K562 (cell line): ENCODE data around the gene NEURL2. TPM values are rescaled to one million over a fixed set of nuclear protein-coding genes. Genes with fewer than 3 reads are reported as not detected.

Source experiments
- ATAC-seq: fragments of 200-7000 bp; cut with Tn5 transposase; 3 replicates; pipeline ENCODE4 v1.9.1; 2020; ENCODE audit warnings: moderate library complexity
- BruUV-seq: library from RNA; stranded (reverse); fragments of 400-500 nt; replicated peaks from 2 replicates; lab custom pipeline; 2021; lab: Mats Ljungman, UMichigan
- CTCF ChIA-PET: fragments of 300-600 bp; formaldehyde crosslinking; extraction: SDS; loops from one replicate; lab custom pipeline; 2021; ENCODE audit warnings: low intra/inter-chr PET ratio; lab: Yijun Ruan, JAX
- POLR2A ChIA-PET: fragments of 300-600, 350-650 bp; sonication (Branson Sonifier 250); formaldehyde crosslinking; extraction: SDS; loops from one replicate; lab custom pipeline; 2021; ENCODE audit warnings: antibody characterized with exemption, inconsistent platforms; lab: Yijun Ruan, JAX
- DNase-seq, 4 experiments: peaks; one replicate each; pipeline versions ENCODE4 v3.0.0 to v3.0.0-alpha.2; 2011 to 2018; ENCODE audit warnings: low spot score in 3 of 4, mixed read lengths in 3 of 4; ENCODE audit errors: extremely low read depth in 1 of 4
- FAIRE-seq: peaks from 2 replicates; lab custom pipeline; 2011; peaks lifted over from hg19 to GRCh38; lab: Jason Lieb, UNC
- H2AFZ ChIP-seq: 2 replicates; pipeline ENCODE4 v1.6.0; 2011; ENCODE audit warnings: low read depth, low read length, control low read depth, inconsistent platforms
- H3K27ac ChIP-seq: fragments of 200-600 bp; 3 replicates; pipeline ENCODE4 v1.8.0; 2011; ENCODE audit warnings: low read depth, mild to moderate bottlenecking, control low read depth, inconsistent platforms, low read length, moderate library complexity, mixed read lengths; ENCODE audit errors: extremely low read depth
- H3K27me3 ChIP-seq, 2 experiments: fragments of 300-600 bp in 1 of 2; 2 replicates in 1 of 2; 3 replicates in 1 of 2; pipeline versions ENCODE4 v1.6.0 to v1.8.0; 2011; ENCODE audit warnings: inconsistent platforms in 2 of 2, low read length in 2 of 2, mild to moderate bottlenecking in 1 of 2, mixed read lengths in 1 of 2, moderate library complexity in 1 of 2; ENCODE audit not compliant: control insufficient read depth in 2 of 2, insufficient read depth in 2 of 2
- H3K36me3 ChIP-seq: fragments of 300-600 bp; 3 replicates; pipeline ENCODE4 v1.8.0; 2011; ENCODE audit warnings: mild to moderate bottlenecking, low read length, inconsistent platforms; ENCODE audit not compliant: control insufficient read depth, insufficient read depth
- H3K4me1 ChIP-seq, 2 experiments: fragments of 200-600 bp in 1 of 2; replicated peaks in 1 of 2; 2 replicates in 1 of 2; 3 replicates in 1 of 2; pipeline versions ENCODE4 v1.5.1 to v1.8.0; 2011; ENCODE audit warnings: inconsistent platforms in 2 of 2, low read length in 2 of 2, mild to moderate bottlenecking in 1 of 2, mixed read lengths in 1 of 2, moderate library complexity in 1 of 2; ENCODE audit not compliant: control insufficient read depth in 2 of 2, insufficient read depth in 2 of 2
- H3K4me2 ChIP-seq: 2 replicates; pipeline ENCODE4 v1.6.1; 2011; ENCODE audit warnings: low read length, control low read depth, inconsistent platforms, mixed read lengths; ENCODE audit not compliant: insufficient read depth
- H3K4me3 ChIP-seq: fragments of 200-600 bp; sonication (generic), shearing (Covaris generic); 2 replicates; pipeline ENCODE4 v1.5.1; 2016; ENCODE audit warnings: control low read depth, inconsistent platforms
- H3K79me2 ChIP-seq: fragments of 200-600 bp; 3 replicates; pipeline ENCODE4 v1.8.0; 2011; ENCODE audit warnings: low read length, inconsistent platforms; ENCODE audit not compliant: control insufficient read depth, insufficient read depth
- H3K9ac ChIP-seq, 2 experiments: 2 replicates each; pipeline versions ENCODE4 v1.6.0 to v1.6.1; 2011; ENCODE audit warnings: low read depth in 2 of 2, low read length in 2 of 2, control low read depth in 1 of 2, inconsistent platforms in 1 of 2, mild to moderate bottlenecking in 1 of 2, mixed read lengths in 1 of 2; ENCODE audit not compliant: insufficient read depth in 1 of 2
- H3K9me1 ChIP-seq: one replicate; pipeline ENCODE4 v1.6.0; 2011; ENCODE audit warnings: inconsistent platforms, mild to moderate bottlenecking, low read length, moderate library complexity; ENCODE audit not compliant: control insufficient read depth, insufficient read depth
- H3K9me3 ChIP-seq: replicated peaks from 2 replicates; pipeline ENCODE4 v1.5.1; 2011; ENCODE audit warnings: low read depth, low read length, inconsistent platforms; ENCODE audit not compliant: control insufficient read depth, insufficient read depth
- H4K20me1 ChIP-seq: replicated peaks from 2 replicates; pipeline ENCODE4 v1.6.1; 2011; ENCODE audit warnings: low read length, inconsistent platforms, mixed read lengths; ENCODE audit not compliant: control insufficient read depth, insufficient read depth
- BCOR ChIP-seq: fragments of 450-650 bp; IDR thresholded peaks from 2 replicates; pipeline ENCODE4 v1.6.1; 2016
- FOXJ2 ChIP-seq: fragments of 200-800 bp; sonication (Bioruptor generic); IDR thresholded peaks from 2 replicates; pipeline ENCODE4 v1.6.1; 2016; ENCODE audit warnings: missing genetic modification characterization, missing compliant biosample characterization
- FOXK2 ChIP-seq, 2 experiments: fragments of 450-650 bp; IDR thresholded peaks in 1 of 2; conservative IDR thresholded peaks in 1 of 2; 2 replicates each; pipeline ENCODE4 v1.6.1; 2016; ENCODE audit warnings: low read depth in 2 of 2, mild to moderate bottlenecking in 1 of 2
- NFIC ChIP-seq: fragments of 450-650 bp; IDR thresholded peaks from 2 replicates; pipeline ENCODE4 v1.6.1; 2017; ENCODE audit warnings: mild to moderate bottlenecking, inconsistent platforms
- RBM25 ChIP-seq: fragments of 200-400 bp; formaldehyde crosslinking; IDR thresholded peaks from 2 replicates; pipeline ENCODE4 v1.6.1; 2018; ENCODE audit warnings: low read length, low read depth, moderate library complexity; ENCODE audit not compliant: severe bottlenecking
- ZKSCAN3 ChIP-seq: fragments of 250-450 bp; sonication (Bioruptor Pico); IDR thresholded peaks from 2 replicates; pipeline ENCODE4 v1.4.0; 2020
- WGBS: fragments of 100-300 bp; shearing (Covaris generic); methylation state at CpG from one replicate; pipeline ENCODE4 v1.1.6; 2016; ENCODE audit warnings: low coverage, mixed read lengths; ENCODE audit not compliant: insufficient coverage; ENCODE audit errors: missing lambda C conversion rate; 5-methylcytosine and 5-hydroxymethylcytosine counted together
- in situ Hi-C: fragments of 300-500 bp; cut with MboI; formaldehyde crosslinking; loops from 4 replicates; pipeline ENCODE4 v1.15.0; 2018; ENCODE audit warnings: inconsistent platforms, mixed read lengths
- intact Hi-C: fragments of 100-400 bp; cut with micrococcal nuclease; formaldehyde crosslinking; loops from 2 replicates; pipeline ENCODE4 v1.14.2; 2022
- polyA plus RNA-seq, 8 experiments: library from polyadenylated mRNA; depleted of rRNA in 4 of 8; stranded (reverse) in 5 of 8; unstranded in 3 of 8; fragments of >200 nt; fragmentation: Nextera tagmentation in 2 of 8; fragmentation: Illumina TruSeq in 1 of 8; extraction: Ambion mirVana in 2 of 8; extraction: Trizol in 1 of 8; gene quantifications; 2 replicates each; pipeline versions ENCODE4 v1.2.1 to v1.2.3, GENCODE V29; 2011 to 2014; ENCODE audit warnings: inconsistent platforms in 1 of 8, missing spikeins in 1 of 8
- total RNA-seq, 7 experiments: library from RNA; depleted of rRNA in 6 of 7; stranded (reverse); fragments of >200 nt in 6 of 7; fragmentation: Illumina TruSeq in 2 of 7; extraction: Trizol in 2 of 7; gene quantifications; 2 replicates each; pipeline versions ENCODE4 v1.2.1 to v1.2.3, GENCODE V29; 2011 to 2021; ENCODE audit warnings: low replicate concordance in 1 of 7

The NEURL2 gene
- total and polyA plus RNA-seq, 9 of the 15 experiments (the other 6 are each of a cell fraction or from before 2014, with no cell fraction given): 0.22 to 1.9 (median 0.50) TPM; not detected in 1

DNA sequence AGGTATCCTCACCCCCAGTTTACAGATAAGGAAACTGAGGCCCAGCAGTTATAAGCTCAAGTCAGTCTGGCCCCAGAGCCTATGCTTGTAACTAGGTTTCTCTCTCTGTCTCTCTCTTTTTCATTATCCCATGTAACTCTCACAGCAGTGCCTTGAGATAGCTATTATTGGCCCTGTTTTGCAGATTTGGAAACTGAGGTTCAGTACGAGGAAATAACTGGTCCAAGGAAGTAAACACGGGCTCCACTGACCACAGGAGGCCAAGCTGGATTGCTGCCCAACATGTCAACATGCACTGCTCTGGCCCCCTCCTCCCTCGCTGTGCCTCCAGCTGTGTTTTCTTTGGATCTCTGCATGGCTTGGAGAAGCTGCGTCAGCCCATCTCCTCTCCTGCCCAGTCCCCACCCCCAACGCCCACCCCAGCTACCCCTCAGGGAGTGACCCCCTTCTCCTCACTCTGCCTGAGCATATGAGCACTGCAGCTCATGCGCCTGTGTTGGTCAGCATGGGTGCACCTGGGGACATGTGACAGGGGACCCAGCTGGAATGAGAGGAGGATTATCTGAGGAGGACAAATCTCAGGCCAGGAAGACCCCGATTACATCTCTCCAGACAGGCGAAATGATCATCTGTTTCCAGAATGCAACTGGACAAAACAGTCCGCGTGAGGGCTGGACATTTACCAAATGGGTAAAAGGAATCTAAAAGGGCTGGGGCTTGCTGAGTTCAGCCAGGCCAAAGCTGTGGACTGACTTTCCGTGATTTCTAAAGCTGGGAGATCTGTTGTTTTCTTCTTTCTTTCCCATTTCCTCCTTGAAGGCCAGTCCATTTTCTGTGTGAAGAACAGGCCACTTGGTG lies 28.8 kb upstream of the NEURL2 start:
- Histone ChIP-seq H3K27me3 (no peaks in the 10 kb centered on the region), H4K20me1 (0 out of 2 replicates have a peak, but pooled peaks cover 3% of the 10 kb centered on the region), H3K4me2 (no peak overlapping the region), H3K4me3 (no peak overlapping the region), H3K9me3 (no peaks in the 10 kb centered on the region), H3K9ac (peak overlapping the region in 1 of 2 experiments; percentile 22; a peak in 1 of 4 replicates), H3K79me2 (no peaks in the 10 kb centered on the region), H2AFZ (no peak overlapping the region), H3K4me1 (peaks cover 10% of the 10 kb centered on the region in 2 experiments; a peak in 4 of 5 replicates), H3K27ac (no peak overlapping the region), H3K36me3 (no peaks in the 10 kb centered on the region), H3K9me1 (no peaks in the 10 kb centered on the region)
- no peak for ATAC-seq
- BruUV-seq: no TSS peak
- intact Hi-C loops (no loop called here), in situ Hi-C loops (no loop called here)
- FAIRE-seq: no peak
- peak; percentile 30 for TF ChIP-seq RBM25
- 0 out of 4 replicates have a peak, but pooled peaks have one; percentile 31 to 37 for TF ChIP-seq FOXK2 (conservative IDR thresholded peaks at IDR 0.05 in 1 of 2, IDR thresholded peaks at IDR 0.05 in 1 of 2; ENCODE audit: low read depth in 2 of 2)
- 0 out of 2 replicates have a peak, but pooled peaks have one; percentile 48 for TF ChIP-seq FOXJ2 (tag)
- 0 out of 2 replicates have a peak, but pooled peaks have one; percentile 12 for TF ChIP-seq NFIC
- TF ChIP-seq ZKSCAN3 (CRISPR knock-in tag): no peak
- peak; percentile 25; the same call in 1 of the 2 replicates for TF ChIP-seq BCOR
- no peak for DNase-seq
- CTCF ChIA-PET: no interaction called here
- 25% methylated on average over 9 of the region's 11 CpGs for WGBS
- POLR2A ChIA-PET: interaction anchor here (0.5 to 8.0 kb wide), 8 partner anchors 8 to 39 kb away, joined by 3 to 91 read pairs (median 4); partner anchors contain the start of genes PCIF1 and SPATA25
